Activated CD4-positive, alpha-beta T cell treated with anti-CD3 and anti-CD28 coated beads, Interleukin-2, Interleukin-6, amounts not matched to agents 100 ng/mL and 50 ng/mL, durations not matched to agents 16 hours and 8 hours (primary cell): ENCODE measurements around the gene ZNF559.

Experiments used
- DNase-seq: peaks from one replicate; pipeline ENCODE4 v3.0.0-alpha.2; 2020

The ZNF559 gene

DNA sequence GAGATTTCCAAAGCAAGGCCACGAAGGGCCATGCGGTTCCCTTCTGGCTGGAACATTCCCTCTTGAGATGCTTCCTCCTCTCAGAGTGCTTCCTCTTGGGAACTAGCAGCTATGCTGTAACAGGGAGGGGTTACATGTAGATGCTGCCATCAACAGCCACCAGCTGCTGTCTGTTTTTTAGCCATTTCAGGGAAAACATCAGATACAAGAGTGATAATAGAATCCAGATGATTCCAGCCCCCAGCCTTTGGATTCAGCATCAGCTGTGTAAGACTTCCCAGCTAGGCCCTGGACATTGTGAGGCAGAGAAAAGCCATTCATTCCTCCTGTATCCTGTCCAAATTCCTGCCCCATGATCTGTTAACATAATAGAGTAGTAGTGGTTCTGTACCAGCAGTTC lies 30.7 kb downstream of the ZNF559 start:
- DNase-seq, result no peak

- DNase-seq, result no peak
These were observed 38.9 kb downstream of the ZNF559 start, which contains the start of gene ZNF177 for GRCh38 chr19:9362905-9363304. ZNF177 (plus strand) TSS chr19:9363013; CDS start chr19:9378312, 15,299 bp downstream.

DNA sequence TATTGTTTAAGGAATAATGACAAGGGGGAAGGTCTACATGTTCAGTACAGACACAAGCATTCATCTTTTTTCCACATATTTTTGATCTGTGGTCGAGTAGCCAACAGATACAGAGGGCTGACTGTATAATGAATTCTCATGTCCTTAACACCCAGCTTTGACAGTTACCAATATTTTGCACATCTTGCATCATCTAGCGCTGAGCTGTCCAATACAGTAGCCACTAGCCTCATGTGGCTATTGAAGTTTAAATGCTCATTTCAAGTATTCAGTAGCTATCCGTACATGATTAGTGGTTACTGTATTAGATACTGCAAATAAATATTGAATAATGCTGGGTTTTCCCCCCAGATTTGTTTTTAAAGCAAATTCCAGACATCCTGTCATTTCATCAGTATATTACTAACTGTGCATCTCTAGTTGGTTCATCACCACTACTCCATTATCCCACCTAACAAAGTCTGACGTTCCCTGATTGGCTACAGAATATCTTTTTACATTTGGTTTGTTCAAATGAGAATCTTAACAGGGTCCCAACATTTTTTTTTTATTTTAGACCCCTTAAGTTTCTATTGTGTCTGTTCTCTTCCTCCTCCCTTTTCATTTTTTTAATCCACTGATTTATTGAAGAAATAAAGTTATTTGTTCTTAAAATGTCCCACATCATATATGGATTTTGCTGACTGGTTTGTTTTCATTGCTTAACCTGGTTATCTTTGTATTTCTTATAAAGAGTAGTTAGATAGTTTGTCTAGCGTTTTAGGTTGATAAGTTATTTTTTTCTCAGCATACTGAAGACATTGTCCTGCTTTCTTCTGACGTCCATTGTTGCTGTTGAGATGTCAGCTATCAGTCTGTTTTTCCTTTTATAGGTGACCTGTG lies 47.0 kb downstream of the ZNF559 start:
- no peak for DNase-seq

- no peak for DNase-seq
These were observed 57.4 kb downstream of the ZNF559 start for GRCh38 chr19:9381361-9381785.
